ENCODE results near the gene GON7.

Gene GON7

GRCh38 chr14:93155667-93156066, 51.2 kb downstream of the GON7 start:
- no peak for DNase-seq

GRCh38 chr14:93153121-93153520, 53.7 kb downstream of the GON7 start:
- no peak for DNase-seq

Measured in AML-193 (cell line).